Thyroid gland (tissue), 4 donors: ENCODE measurements around the gene NAV2. TPM values are rescaled to one million over a fixed set of nuclear protein-coding genes. Genes with fewer than 3 reads are reported as not detected.
A peak's percentile ranks its signal among the peaks of the same experiment; 100 is the strongest.

ENCODE experiments used
- DNase-seq, 2 donors: peaks; one replicate each; pipeline ENCODE4 v3.0.0-alpha.2; 2019
- H3K27ac ChIP-seq, 3 donors: fragments of 200-600 bp; sonication (generic); 1 replicate in 2 of 3; 2 replicates in 1 of 3; pipeline ENCODE4 v1.5.1; 2016 to 2019; ENCODE audit warnings: mild to moderate bottlenecking in 1 of 3, moderate library complexity in 1 of 3
- H3K27me3 ChIP-seq: fragments of 200-600 bp; sonication (generic); one replicate; pipeline ENCODE4 v1.5.1; 2019
- H3K36me3 ChIP-seq, 2 donors: fragments of 200-600 bp; sonication (generic); one replicate each; pipeline ENCODE4 v1.5.1; 2016 to 2019
- H3K4me1 ChIP-seq, 2 donors: fragments of 200-600 bp; sonication (generic); one replicate each; pipeline ENCODE4 v1.5.1; 2017 to 2019
- H3K4me3 ChIP-seq, 3 donors: fragments of 200-600 bp; sonication (generic); replicated peaks in 1 of 3; 1 replicate in 2 of 3; 2 replicates in 1 of 3; pipeline ENCODE4 v1.5.1; 2016; ENCODE audit warnings: mild to moderate bottlenecking in 1 of 3
- H3K9me3 ChIP-seq: fragments of 200-600 bp; sonication (generic); one replicate; pipeline ENCODE4 v1.5.1; 2017
- CTCF ChIP-seq, 6 experiments: fragments of 200-600 bp in 3 of 6; fragments of 450-650 bp in 3 of 6; sonication (generic) in 3 of 6; IDR thresholded peaks; one replicate each; pipeline ENCODE4 v1.5.1; 2016 to 2019; ENCODE audit warnings: antibody characterized with exemption in 6 of 6, mild to moderate bottlenecking in 2 of 6, inconsistent platforms in 1 of 6, moderate library complexity in 1 of 6
- POLR2A ChIP-seq, 2 donors: fragments of 450-650 bp; IDR thresholded peaks; one replicate each; pipeline ENCODE4 v1.6.1; 2017; ENCODE audit warnings: antibody characterized with exemption in 2 of 2, mild to moderate bottlenecking in 2 of 2, moderate library complexity in 1 of 2
- WGBS, 2 donors: methylation state at CpG; one replicate each; pipeline ENCODE4 v1.1.5; 2017; 5-methylcytosine and 5-hydroxymethylcytosine counted together
- intact Hi-C: fragments of 100-400 bp; cut with DNase I; formaldehyde crosslinking; loops from one replicate; pipeline ENCODE4 v1.15.1; 2023
- total RNA-seq, 4 donors: library from RNA; depleted of rRNA; stranded (reverse); fragments of >200 nt; gene quantifications; one replicate each; pipeline ENCODE4 v1.2.3, GENCODE V29; 2016

The NAV2 gene
- total RNA-seq, 4 donors from 2014 or later = 34.8 to 88.6 (median 54.5) TPM

GRCh38 chr11:19938169-19938856 is 225.7 kb downstream of the NAV2 start:
- WGBS, 2 donors = 63% methylated on average over 10 of the region's 10 CpGs
- Histone ChIP-seq H3K36me3 (peaks cover 0 to 6% of the 10 kb centered on the region in 2 donors), H3K27ac (no peak overlapping the region), H3K4me1 (peaks cover 8 to 27% of the 10 kb centered on the region in 2 donors), H3K9me3 (no peaks in the 10 kb centered on the region), H3K27me3 (no peaks in the 10 kb centered on the region), H3K4me3 (no peak overlapping the region)
- intact Hi-C loops = no loop called here
- TF ChIP-seq CTCF (IDR thresholded peaks at IDR 0.05) = peak; percentile 27 to 78 (median 63)
- TF ChIP-seq POLR2A (IDR thresholded peaks at IDR 0.05) = no peak
- DNase-seq = peak; percentile 50 to 51

GRCh38 chr11:19938866-19939265 is 226.2 kb downstream of the NAV2 start:
- DNase-seq = no peak
- H3K4me3 ChIP-seq = no peak overlapping the region

DNA sequence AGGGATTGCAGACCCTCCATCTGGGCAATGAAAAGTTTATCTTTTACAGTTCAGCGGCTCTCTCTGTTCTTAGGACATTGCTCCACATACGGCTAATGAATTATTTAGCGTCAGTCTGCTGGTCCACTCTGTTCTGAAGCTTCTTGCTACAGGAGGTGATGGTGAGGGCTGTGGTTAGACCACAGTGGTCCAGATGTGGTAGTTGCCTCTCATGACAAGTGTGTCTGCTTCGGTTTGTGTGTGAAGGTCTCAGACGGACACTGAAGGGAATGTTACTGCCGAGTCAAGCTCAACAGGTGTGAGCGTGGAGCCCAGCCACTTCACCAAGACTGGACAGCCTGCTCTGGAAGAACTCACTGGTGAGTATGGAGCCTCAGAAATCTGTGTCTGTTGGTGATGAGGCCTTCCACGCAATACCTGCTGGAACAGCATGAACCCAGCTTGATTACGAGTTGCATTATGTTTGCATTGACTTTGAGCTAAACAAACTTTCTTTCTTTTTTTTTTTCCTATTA is 226.8 kb downstream of the NAV2 start:
- Histone ChIP-seq H3K27me3 (no peaks in the 10 kb centered on the region), H3K36me3 (peaks cover 0 to 6% of the 10 kb centered on the region in 2 donors), H3K4me3 (no peak overlapping the region), H3K27ac (no peak overlapping the region), H3K4me1 (peaks cover 8 to 19% of the 10 kb centered on the region in 2 donors), H3K9me3 (no peaks in the 10 kb centered on the region)
- intact Hi-C loops = no loop called here
- TF ChIP-seq CTCF (IDR thresholded peaks at IDR 0.05) = no peak
- TF ChIP-seq POLR2A (IDR thresholded peaks at IDR 0.05) = no peak
- DNase-seq = no peak
- WGBS, 2 donors = 88 to 97% methylated on average over 7 to 9 of the region's 9 CpGs

More at GRCh38 chr11:19938866-19939265, 226.2 kb downstream of the NAV2 start:
- TF ChIP-seq POLR2A (IDR thresholded peaks at IDR 0.05) (no peak), CTCF (IDR thresholded peaks at IDR 0.05) (no peak)
- no peak overlapping the region for H3K27ac ChIP-seq
- peaks cover 0 to 6% of the 10 kb centered on the region in 2 donors for H3K36me3 ChIP-seq
- intact Hi-C loops = no loop called here
- no peaks in the 10 kb centered on the region for H3K27me3 ChIP-seq
- no peaks in the 10 kb centered on the region for H3K9me3 ChIP-seq
- WGBS, 2 donors = 81 to 88% methylated on average over 4 of the region's 4 CpGs
- H3K4me1 ChIP-seq = peaks cover 8 to 25% of the 10 kb centered on the region in 2 donors

DNA sequence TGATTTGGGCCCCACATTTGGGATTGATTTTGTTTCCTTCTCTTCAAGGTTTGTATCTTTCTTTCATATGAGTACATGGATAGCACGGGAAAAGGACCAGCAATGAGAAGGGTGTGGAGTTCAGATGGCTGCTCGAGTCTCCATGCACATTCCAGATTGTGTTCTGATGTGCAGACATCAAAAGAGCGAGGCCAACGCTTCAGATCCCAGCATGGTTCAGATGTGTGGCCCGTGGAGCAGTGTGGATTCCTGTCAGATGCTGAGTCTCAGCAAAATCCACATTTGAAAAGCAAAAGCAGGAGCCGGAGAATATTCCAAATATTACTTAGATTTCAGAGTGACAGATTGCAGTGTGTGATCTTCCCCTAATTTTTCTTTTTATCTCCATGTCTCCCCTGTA is 228.2 kb downstream of the NAV2 start:
- intact Hi-C loops = no loop called here
- no peak for DNase-seq
- TF ChIP-seq CTCF (IDR thresholded peaks at IDR 0.05) (no peak), POLR2A (IDR thresholded peaks at IDR 0.05) (no peak)
- H3K4me1 ChIP-seq = peaks cover 0 to 9% of the 10 kb centered on the region in 2 donors
- no peaks in the 10 kb centered on the region for H3K9me3 ChIP-seq
- 93 to 95% methylated on average over 6 of the region's 6 CpGs for WGBS, 2 donors
- H3K27me3 ChIP-seq = no peaks in the 10 kb centered on the region
- peaks cover 0 to 6% of the 10 kb centered on the region in 2 donors for H3K36me3 ChIP-seq
- no peak overlapping the region for H3K4me3 ChIP-seq
- no peak overlapping the region for H3K27ac ChIP-seq

DNA sequence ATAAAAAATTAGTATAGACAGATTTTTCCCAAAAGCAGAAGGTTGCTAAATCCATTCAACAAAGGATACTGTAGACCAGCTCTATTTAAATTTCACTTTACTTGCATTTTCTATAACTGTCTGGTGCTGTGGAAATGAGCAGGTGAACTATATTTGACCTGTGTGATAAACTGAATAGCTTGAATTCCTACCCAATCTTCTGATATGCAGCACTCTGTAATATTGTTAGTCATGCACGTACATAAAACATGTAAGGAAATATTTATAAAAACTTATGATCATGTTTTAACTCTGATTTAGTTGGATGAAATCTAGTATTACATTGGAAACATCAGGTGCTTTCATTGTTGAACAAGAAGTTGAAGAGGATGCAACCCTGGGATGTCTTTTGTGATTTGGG is 234.0 kb downstream of the NAV2 start:
- no peak overlapping the region for H3K27ac ChIP-seq
- TF ChIP-seq POLR2A (IDR thresholded peaks at IDR 0.05) (no peak), CTCF (IDR thresholded peaks at IDR 0.05) (no peak)
- DNase-seq = no peak
- H3K9me3 ChIP-seq = no peaks in the 10 kb centered on the region
- intact Hi-C loops = loop anchor here (5.0 kb wide), 1 partner anchor 186 kb away; no protein-coding TSS in a partner anchor
- WGBS, 2 donors = 92 to 93% methylated on average over 1 of the region's 1 CpG
- H3K36me3 ChIP-seq = peaks cover 9 to 10% of the 10 kb centered on the region in 2 donors
- no peak overlapping the region for H3K4me3 ChIP-seq
- H3K27me3 ChIP-seq = no peaks in the 10 kb centered on the region
- peaks cover 0 to 1% of the 10 kb centered on the region in 2 donors for H3K4me1 ChIP-seq
